ENCODE results near the gene TPRX2. TPM values are rescaled to one million over a fixed set of nuclear protein-coding genes. Genes with fewer than 3 reads are reported as not detected.

TPRX2 gene
- total and polyA plus RNA-seq, 11 donors, result not detected

- Histone ChIP-seq H3K9me3 (no peaks in the 10 kb centered on the region), H3K4me1 (no peaks in the 10 kb centered on the region), H3K27ac (no peak overlapping the region), H3K36me3 (no peaks in the 10 kb centered on the region), H3K27me3 (peaks cover 0 to 9% (median 0%) of the 10 kb centered on the region in 9 donors), H3K4me3 (no peak overlapping the region)
- 67 to 81% (median 73%) methylated on average over 3 of the region's 3 CpGs for WGBS, 4 donors
- DNase-seq (no peak), ATAC-seq (no peak)
- TF ChIP-seq POLR2A (IDR thresholded peaks at IDR 0.05) (no peak), CTCF (IDR thresholded peaks at IDR 0.05) (no peak)
- intact Hi-C loops (cut with DNase I), result no loop called here
Measured at GRCh38 chr19:47882890-47883289, 23.9 kb downstream of the TPRX2 start.

GRCh38 chr19:47885067-47885463 is 26.0 kb downstream of the TPRX2 start:
- TF ChIP-seq POLR2A (IDR thresholded peaks at IDR 0.05), result no peak
- TF ChIP-seq CTCF (IDR thresholded peaks at IDR 0.05), result no peak
- Histone ChIP-seq H3K4me1 (no peaks in the 10 kb centered on the region), H3K4me3 (no peak overlapping the region), H3K27me3 (peaks cover 0 to 9% (median 0%) of the 10 kb centered on the region in 9 donors), H3K27ac (no peak overlapping the region), H3K9me3 (no peaks in the 10 kb centered on the region), H3K36me3 (no peaks in the 10 kb centered on the region)
- intact Hi-C loops (cut with DNase I), result no loop called here
- DNase-seq (no peak), ATAC-seq (no peak)
- 79 to 87% (median 81%) methylated on average over 5 of the region's 5 CpGs for WGBS, 4 donors

- ATAC-seq, result no peak
Measured at GRCh38 chr19:47886010-47886559, 27.1 kb downstream of the TPRX2 start, which contains the start of gene SULT2A1. Gene SULT2A1 (minus strand): TSS chr19:47886315. CDS start chr19:47886257, 58 bp downstream.

More at GRCh38 chr19:47886010-47886559, 27.1 kb downstream of the TPRX2 start, which contains the start of gene SULT2A1:
- TF ChIP-seq CTCF (IDR thresholded peaks at IDR 0.05) (no peak), POLR2A (IDR thresholded peaks at IDR 0.05) (no peak)
- intact Hi-C loops (cut with DNase I), result no loop called here
- peaks cover 0 to 9% (median 0%) of the 10 kb centered on the region in 9 donors for H3K27me3 ChIP-seq
- no peak within 1 kb of the TSS for H3K27ac ChIP-seq
- no peaks in the 10 kb centered on the region for H3K9me3 ChIP-seq
- no peaks in the 10 kb centered on the region for H3K4me1 ChIP-seq
- H3K4me3 ChIP-seq, result no peak within 1 kb of the TSS
- no peaks in the 10 kb centered on the region for H3K36me3 ChIP-seq
- no peak for DNase-seq
- 64 to 69% (median 68%) methylated on average over 12 of the region's 12 CpGs for WGBS, 4 donors
